Ascending aorta (tissue), 2 donors: ENCODE measurements around the gene NDUFS3. TPM values are rescaled to one million over a fixed set of nuclear protein-coding genes. Genes with fewer than 3 reads are reported as not detected.
A peak's percentile ranks its signal among the peaks of the same experiment; 100 is the strongest.
"Not testable (repeated sequence)": the region's sequence is repeated elsewhere in the genome, so short reads cannot be mapped to it uniquely, and the experiment has no call there.

Experiments used
- DNase-seq, 2 donors: peaks; one replicate each; pipeline ENCODE4 v3.0.0-alpha.2; 2019; ENCODE audit warnings: low spot score in 2 of 2
- H3K27ac ChIP-seq, 2 donors: fragments of 200-600 bp; sonication (generic); one replicate each; pipeline ENCODE4 v1.5.1; 2016 to 2017; ENCODE audit warnings: mild to moderate bottlenecking in 1 of 2
- H3K27me3 ChIP-seq: fragments of 200-600 bp; sonication (generic); one replicate; pipeline ENCODE4 v1.5.1; 2017
- H3K36me3 ChIP-seq, 2 donors: fragments of 200-600 bp; sonication (generic); one replicate each; pipeline ENCODE4 v1.5.1; 2016
- H3K4me1 ChIP-seq, 2 donors: fragments of 200-600 bp; sonication (generic); one replicate each; pipeline ENCODE4 v1.5.1; 2016 to 2017; ENCODE audit warnings: mild to moderate bottlenecking in 1 of 2
- H3K4me3 ChIP-seq, 2 donors: fragments of 200-600 bp; sonication (generic); one replicate each; pipeline ENCODE4 v1.5.1; 2016 to 2017; ENCODE audit warnings: mild to moderate bottlenecking in 1 of 2
- H3K9me3 ChIP-seq, 2 donors: fragments of 200-600 bp; sonication (generic); one replicate each; pipeline ENCODE4 v1.5.1; 2016
- CTCF ChIP-seq, 3 experiments: fragments of 200-600 bp in 2 of 3; fragments of 450-650 bp in 1 of 3; sonication (generic) in 2 of 3; IDR thresholded peaks; one replicate each; pipeline ENCODE4 v1.5.1; 2016 to 2019; ENCODE audit warnings: antibody characterized with exemption in 3 of 3, mild to moderate bottlenecking in 1 of 3, moderate library complexity in 1 of 3
- intact Hi-C: fragments of 100-400 bp; cut with DNase I; formaldehyde crosslinking; loops from one replicate; pipeline ENCODE4 v1.15.1; 2023
- total RNA-seq: library from RNA; depleted of rRNA; stranded (reverse); fragments of >200 nt; gene quantifications from one replicate; pipeline ENCODE4 v1.1.0, GENCODE V29; 2016

Gene NDUFS3
- total RNA-seq, 1 donor from 2014 or later, result 19.9 TPM

GRCh38 chr11:47552566-47553405, 26.1 kb upstream of the NDUFS3 start, which contains the start of gene CELF1:
TSS of gene CELF1 (minus strand) at chr11:47553132. CDS start at chr11:47499523, 53,609 bp downstream.
- no peaks in the 10 kb centered on the region for H3K9me3 ChIP-seq
- intact Hi-C loops, result loop anchor here (1.0 to 5.0 kb wide), 5 partner anchors 20 to 126 kb away; partner anchors contain the start of genes KBTBD4, NDUFS3 and PSMC3
- peak within 1 kb of the TSS; percentile 88 to 89 for H3K27ac ChIP-seq
- H3K36me3 ChIP-seq, result no peaks in the 10 kb centered on the region
- peak; percentile 46 to 95 for DNase-seq
- H3K4me1 ChIP-seq, result peaks cover 0 to 26% of the 10 kb centered on the region in 2 donors
- peak; percentile 67 to 97 (median 71) for TF ChIP-seq CTCF (IDR thresholded peaks at IDR 0.05)
- no peaks in the 10 kb centered on the region for H3K27me3 ChIP-seq
- peak within 1 kb of the TSS; percentile 84 to 91 for H3K4me3 ChIP-seq

- Histone ChIP-seq H3K36me3 (no peaks in the 10 kb centered on the region), H3K27me3 (no peaks in the 10 kb centered on the region), H3K4me3 (peak overlapping the region; percentile 84 to 91), H3K9me3 (no peaks in the 10 kb centered on the region), H3K4me1 (peaks cover 0 to 24% of the 10 kb centered on the region in 2 donors), H3K27ac (peak overlapping the region; percentile 26 to 67)
- TF ChIP-seq CTCF (IDR thresholded peaks at IDR 0.05), result no peak
- intact Hi-C loops, result loop anchor here (1.0 to 5.0 kb wide), 5 partner anchors 21 to 127 kb away; partner anchors contain the start of genes KBTBD4, NDUFS3 and PSMC3
- DNase-seq, result no peak
Measured at GRCh38 chr11:47553406-47553743, 25.5 kb upstream of the NDUFS3 start.

- H3K4me3 ChIP-seq, H3K4me1 ChIP-seq, H3K36me3 ChIP-seq, H3K27me3 ChIP-seq, intact Hi-C loops, H3K27ac ChIP-seq, H3K9me3 ChIP-seq, DNase-seq: not testable (repeated sequence)
Measured at GRCh38 chr11:47557004-47557403, 21.9 kb upstream of the NDUFS3 start.

GRCh38 chr11:47558695-47559094, 20.2 kb upstream of the NDUFS3 start:
- intact Hi-C loops, result no loop called here
- DNase-seq, result no peak
- Histone ChIP-seq H3K36me3 (no peaks in the 10 kb centered on the region), H3K27ac (no peak overlapping the region), H3K4me1 (no peaks in the 10 kb centered on the region), H3K27me3 (no peaks in the 10 kb centered on the region), H3K4me3 (no peak overlapping the region), H3K9me3 (no peaks in the 10 kb centered on the region)
- no peak for TF ChIP-seq CTCF (IDR thresholded peaks at IDR 0.05)

GRCh38 chr11:47560426-47560825, 18.4 kb upstream of the NDUFS3 start:
- Histone ChIP-seq H3K27me3 (no peaks in the 10 kb centered on the region), H3K27ac (no peak overlapping the region), H3K4me3 (no peak overlapping the region), H3K4me1 (peaks cover 2 to 5% of the 10 kb centered on the region in 2 donors), H3K36me3 (no peaks in the 10 kb centered on the region), H3K9me3 (no peaks in the 10 kb centered on the region)
- intact Hi-C loops, result no loop called here
- DNase-seq, result no peak
- TF ChIP-seq CTCF (IDR thresholded peaks at IDR 0.05), result no peak

GRCh38 chr11:47562393-47562792, 16.5 kb upstream of the NDUFS3 start:
- intact Hi-C loops, H3K4me3 ChIP-seq, DNase-seq: not testable (repeated sequence)

GRCh38 chr11:47564366-47564765, 14.5 kb upstream of the NDUFS3 start:
- H3K36me3 ChIP-seq, H3K4me1 ChIP-seq, H3K9me3 ChIP-seq, H3K27ac ChIP-seq, DNase-seq, intact Hi-C loops, H3K27me3 ChIP-seq: not testable (repeated sequence)
- peak overlapping the region in 1 of 2 donors; percentile 76 for H3K4me3 ChIP-seq

More at GRCh38 chr11:47562393-47562792, 16.5 kb upstream of the NDUFS3 start:
- not testable (repeated sequence) for H3K27ac ChIP-seq, H3K9me3 ChIP-seq, H3K36me3 ChIP-seq, H3K27me3 ChIP-seq, H3K4me1 ChIP-seq
